ENCODE results near the gene PLCD3. TPM values are rescaled to one million over a fixed set of nuclear protein-coding genes. Genes with fewer than 3 reads are reported as not detected.

Gene PLCD3
- total and polyA plus RNA-seq, 10 of the 15 experiments (the other 5 are each of a cell fraction or from before 2014, with no cell fraction given): 0.02 to 1.6 (median 0.44) TPM

DNA sequence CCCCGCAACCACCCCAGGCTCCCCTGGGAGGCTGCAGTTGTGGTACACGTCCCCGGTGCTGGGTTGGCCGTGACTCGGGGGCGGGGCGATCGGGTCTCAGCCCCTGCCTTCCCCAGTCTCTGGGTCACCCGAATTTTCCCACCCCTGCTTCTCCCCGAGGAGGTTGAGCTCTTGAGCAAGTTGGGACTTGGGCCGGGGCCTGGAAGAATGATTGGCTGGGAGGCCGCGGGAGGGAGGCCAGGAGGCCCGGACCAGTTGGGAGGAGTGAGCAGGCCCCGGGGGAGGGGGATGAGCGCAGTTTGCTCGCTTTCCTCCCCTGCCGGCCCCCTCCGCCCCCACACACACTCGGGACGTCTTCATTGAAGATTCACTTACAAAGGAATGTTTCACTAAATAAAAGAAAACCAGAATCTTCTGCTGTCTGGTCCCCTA lies 11.5 kb upstream of the PLCD3 start:
- WGBS (ENCODE audit: insufficient coverage, insufficient replicate concordance, low lambda C conversion rate, missing lambda C conversion rate): 12% methylated on average over 21 of the region's 21 CpGs
- RAD21 ChIA-PET (ENCODE audit: unreplicated experiment): interaction anchor here (0.7 to 1.7 kb wide), 2 partner anchors 8 to 17 kb away, joined by 3 to 10 read pairs; partner anchors contain the start of gene ACBD4
- Histone ChIP-seq H3K4me3 (peak overlapping the region; percentile 67), H3K79me2 (ENCODE audit: control insufficient read depth, insufficient read depth, low read length) (peaks cover 14% of the 10 kb centered on the region), H3K4me2 (ENCODE audit: control insufficient read depth, insufficient read depth) (peak overlapping the region; percentile 87), H3K36me3 (ENCODE audit: control insufficient read depth in 2 of 2, insufficient read depth in 2 of 2, low read length in 1 of 2) (no peaks in the 10 kb centered on the region), H3K9ac (ENCODE audit: control insufficient read depth, insufficient read depth, low read length) (peak overlapping the region; percentile 67), H2AFZ (ENCODE audit: control insufficient read depth, low read depth, low read length) (peak overlapping the region; percentile 66), H4K20me1 (ENCODE audit: control insufficient read depth, insufficient read depth) (no peaks in the 10 kb centered on the region), H3K9me3 (replicated peaks; ENCODE audit: control insufficient read depth, insufficient read depth, low read length) (no peaks in the 10 kb centered on the region), H3K4me1 (ENCODE audit: control insufficient read depth, insufficient read depth, low read length) (peaks cover 18% of the 10 kb centered on the region), H3K27ac (ENCODE audit: control insufficient read depth, insufficient read depth) (peak overlapping the region; percentile 32; the same call in 1 of the 2 replicates), H3K27me3 (replicated peaks in 1 of 2; ENCODE audit: control insufficient read depth in 2 of 2, insufficient read depth in 2 of 2, low read length in 1 of 2) (no peaks in the 10 kb centered on the region)
- BruUV-seq (replicated peaks): no TSS peak
- DNase-seq (ENCODE audit: low read depth, low spot score) (no peak), ATAC-seq (no peak), FAIRE-seq (no peak)
- CTCF ChIA-PET: interaction anchor here (0.6 to 11.0 kb wide), 4 partner anchors 9 to 83 kb away, joined by 3 to 280 read pairs (median 4); partner anchors contain the start of gene ACBD4
- intact Hi-C loops (cut with micrococcal nuclease; ENCODE audit: unreplicated experiment) (no loop called here), in situ Hi-C loops (cut with MboI) (no loop called here)
- POLR2A ChIA-PET: interaction anchor here (0.5 to 1.6 kb wide), 5 partner anchors 10 to 62 kb away, joined by 3 to 6 read pairs (median 3); partner anchors contain the start of gene HEXIM2
- SMC1A ChIA-PET (ENCODE audit: uncharacterized antibody, unreplicated experiment): interaction anchor here (1.2 kb wide), 1 partner anchor 8 kb away, joined by 10 read pairs; the partner anchor contains the start of gene ACBD4
- TF ChIP-seq RELB (IDR thresholded peaks at IDR 0.05; ENCODE audit: low read depth) (no peak), KAT2A (conservative IDR thresholded peaks at IDR 0.05; ENCODE audit: control insufficient read depth, low read depth, low read length) (no peak), NRF1 (conservative IDR thresholded peaks at IDR 0.05; ENCODE audit: low read depth, low read length) (no peak), RUNX3 (IDR thresholded peaks at IDR 0.05; ENCODE audit: low read length) (no peak), MTA2 (IDR thresholded peaks at IDR 0.05; ENCODE audit: low read depth) (0 out of 2 replicates have a peak, but pooled peaks have one; percentile 14), POLR2A (IDR thresholded peaks at IDR 0.05; ENCODE audit: low read depth, low read length) (0 out of 2 replicates have a peak, but pooled peaks have one; percentile 6), RCOR1 (conservative IDR thresholded peaks at IDR 0.05; ENCODE audit: low read depth, low read length) (no peak), E2F8 (IDR thresholded peaks at IDR 0.05; ENCODE audit: low read depth, partially characterized antibody) (no peak), POLR2AphosphoS5 (IDR thresholded peaks at IDR 0.05; ENCODE audit: low read length) (no peak), ZNF217 (IDR thresholded peaks at IDR 0.05) (no peak), YBX1 (IDR thresholded peaks at IDR 0.05) (no peak), DPF2 (IDR thresholded peaks at IDR 0.05) (no peak), YY1 (IDR thresholded peaks at IDR 0.05; ENCODE audit: low read depth, low read length) (no peak), ASH2L (IDR thresholded peaks at IDR 0.05; ENCODE audit: borderline replicate concordance, low read depth) (no peak), IKZF1 (conservative IDR thresholded peaks at IDR 0.05) (peak; percentile 10; the same call in 1 of the 2 replicates), FOS (IDR thresholded peaks at IDR 0.05; ENCODE audit: borderline replicate concordance, extremely low read depth, insufficient read length) (no peak), POU2F2 (IDR thresholded peaks at IDR 0.05; ENCODE audit: borderline replicate concordance, low read depth, low read length) (no peak), RAD51 (IDR thresholded peaks at IDR 0.05) (no peak), ZNF384 (IDR thresholded peaks at IDR 0.05; ENCODE audit: borderline replicate concordance, low read depth, low read length) (no peak), MEF2A (IDR thresholded peaks at IDR 0.05; ENCODE audit: insufficient read depth, low read depth, low read length) (no peak), LARP7 (IDR thresholded peaks at IDR 0.05) (no peak), TCF7 (IDR thresholded peaks at IDR 0.05; ENCODE audit: borderline replicate concordance) (no peak), RBBP5 (conservative IDR thresholded peaks at IDR 0.05) (no peak), CBX3 (IDR thresholded peaks at IDR 0.05; ENCODE audit: borderline replicate concordance, low read depth) (no peak)
